OCI-LY1 (cell line): ENCODE data around the gene FNTB.

Experiments used
- H2AFZ ChIP-seq: fragments of 200-600 bp; sonication (generic), shearing (Covaris generic); 2 replicates; pipeline ENCODE4 v1.6.0; 2014; ENCODE audit warnings: antibody characterized with exemption, mild to moderate bottlenecking, low read length
- H3F3A ChIP-seq: fragments of 200-600 bp; sonication (generic), shearing (Covaris generic); 2 replicates; pipeline ENCODE4 v1.6.0; 2014; ENCODE audit warnings: mild to moderate bottlenecking, antibody characterized with exemption, low read length, moderate library complexity; ENCODE audit not compliant: insufficient read depth
- H3K27ac ChIP-seq: fragments of 200-600 bp; sonication (generic); 2 replicates; pipeline ENCODE4 v1.5.1; 2014; ENCODE audit warnings: low read length, mixed run types, mild to moderate bottlenecking, low read depth; ENCODE audit not compliant: poor library complexity, severe bottlenecking
- H3K27me3 ChIP-seq: fragments of 200-600 bp; sonication (generic); 2 replicates; pipeline ENCODE4 v1.6.0; 2014; ENCODE audit warnings: antibody characterized with exemption, mild to moderate bottlenecking, low read length, moderate library complexity; ENCODE audit not compliant: insufficient read depth
- H3K36me3 ChIP-seq: fragments of 200-600 bp; sonication (generic); 2 replicates; pipeline ENCODE4 v1.6.1; 2014; ENCODE audit warnings: mild to moderate bottlenecking, antibody characterized with exemption, low read length, moderate library complexity, mixed read lengths; ENCODE audit not compliant: insufficient read depth
- H3K4me1 ChIP-seq: fragments of 200-600 bp; sonication (generic); 2 replicates; pipeline ENCODE4 v1.5.1; 2014; ENCODE audit warnings: mild to moderate bottlenecking, low read length, moderate library complexity; ENCODE audit not compliant: insufficient read depth, severe bottlenecking
- H3K4me2 ChIP-seq: fragments of 200-600 bp; sonication (generic), shearing (Covaris generic); 2 replicates; pipeline ENCODE4 v1.6.1; 2014; ENCODE audit warnings: low read length
- H3K4me3 ChIP-seq: fragments of 200-600 bp; sonication (generic); 2 replicates; pipeline ENCODE4 v1.5.1; 2014; ENCODE audit warnings: low read length, low read depth, mild to moderate bottlenecking, mixed read lengths; ENCODE audit not compliant: poor library complexity, severe bottlenecking
- H3K79me2 ChIP-seq: fragments of 200-600 bp; shearing (Covaris generic); 2 replicates; pipeline ENCODE4 v1.6.1; 2016; ENCODE audit warnings: mixed run types, low read length, mixed read lengths; ENCODE audit not compliant: insufficient read depth
- H3K9ac ChIP-seq: fragments of 200-600 bp; sonication (generic), shearing (Covaris generic); 2 replicates; pipeline ENCODE4 v1.6.1; 2014; ENCODE audit warnings: mild to moderate bottlenecking, low read length, mixed read lengths
- H3K9me2 ChIP-seq: fragments of 200-600 bp; sonication (generic), shearing (Covaris generic); 2 replicates; pipeline ENCODE4 v1.6.1; 2014; ENCODE audit warnings: low read depth, mild to moderate bottlenecking, low read length, mixed read lengths
- H3K9me3 ChIP-seq: fragments of 200-600 bp; shearing (Covaris generic); 2 replicates; pipeline ENCODE4 v1.6.1; 2014; ENCODE audit warnings: low read length, mixed read lengths
- H4K20me1 ChIP-seq: fragments of 200-600 bp; sonication (generic), shearing (Covaris generic); 2 replicates; pipeline ENCODE4 v1.6.0; 2016; ENCODE audit warnings: mild to moderate bottlenecking, low read length; ENCODE audit not compliant: insufficient read depth
- EZH2 ChIP-seq: fragments of 200-600 bp; sonication (generic), shearing (Covaris generic); IDR thresholded peaks from 2 replicates; pipeline ENCODE4 v1.8.0; 2017; ENCODE audit warnings: borderline replicate concordance, mixed run types, mild to moderate bottlenecking, antibody characterized with exemption, low read length, moderate library complexity, mixed read lengths
- TF ChIP-seq, protein P1 (sequence below): fragments of 200-600 bp; sonication (generic), shearing (Covaris generic); IDR thresholded peaks from 2 replicates; pipeline ENCODE4 v1.5.1; 2017; ENCODE audit warnings: mild to moderate bottlenecking, antibody characterized with exemption, low read length, moderate library complexity, mixed read lengths

FNTB gene

DNA sequence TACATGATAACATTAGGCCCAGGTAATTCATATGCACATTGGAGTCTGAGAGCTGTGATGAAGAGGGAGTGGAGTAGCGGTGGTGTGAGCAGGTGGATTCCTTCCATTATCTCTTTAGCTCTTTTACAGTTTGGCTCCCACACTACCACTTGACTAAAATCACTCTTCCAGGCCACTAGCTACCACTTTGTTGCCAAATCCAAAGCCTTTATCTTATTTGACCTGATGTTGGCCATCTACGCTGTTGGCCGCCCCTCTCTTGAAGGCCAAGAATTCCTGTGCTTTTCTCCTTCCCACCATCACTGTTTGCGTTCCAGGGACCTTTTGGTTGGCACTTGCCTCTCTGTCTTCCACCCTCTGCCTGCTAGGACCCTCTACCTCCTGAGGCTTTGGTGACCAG lies 119.6 kb downstream of the FNTB start:
- Histone ChIP-seq H3F3A (no peaks in the 10 kb centered on the region), H4K20me1 (no peaks in the 10 kb centered on the region), H3K27me3 (no peaks in the 10 kb centered on the region), H2AFZ (no peak overlapping the region), H3K36me3 (no peaks in the 10 kb centered on the region), H3K4me1 (peaks cover 27% of the 10 kb centered on the region), H3K79me2 (peaks cover 4% of the 10 kb centered on the region), H3K9me2 (no peaks in the 10 kb centered on the region), H3K27ac (no peak overlapping the region), H3K9me3 (no peaks in the 10 kb centered on the region), H3K9ac (no peak overlapping the region), H3K4me3 (no peak overlapping the region), H3K4me2 (no peak overlapping the region)
- TF ChIP-seq, protein P1, sequence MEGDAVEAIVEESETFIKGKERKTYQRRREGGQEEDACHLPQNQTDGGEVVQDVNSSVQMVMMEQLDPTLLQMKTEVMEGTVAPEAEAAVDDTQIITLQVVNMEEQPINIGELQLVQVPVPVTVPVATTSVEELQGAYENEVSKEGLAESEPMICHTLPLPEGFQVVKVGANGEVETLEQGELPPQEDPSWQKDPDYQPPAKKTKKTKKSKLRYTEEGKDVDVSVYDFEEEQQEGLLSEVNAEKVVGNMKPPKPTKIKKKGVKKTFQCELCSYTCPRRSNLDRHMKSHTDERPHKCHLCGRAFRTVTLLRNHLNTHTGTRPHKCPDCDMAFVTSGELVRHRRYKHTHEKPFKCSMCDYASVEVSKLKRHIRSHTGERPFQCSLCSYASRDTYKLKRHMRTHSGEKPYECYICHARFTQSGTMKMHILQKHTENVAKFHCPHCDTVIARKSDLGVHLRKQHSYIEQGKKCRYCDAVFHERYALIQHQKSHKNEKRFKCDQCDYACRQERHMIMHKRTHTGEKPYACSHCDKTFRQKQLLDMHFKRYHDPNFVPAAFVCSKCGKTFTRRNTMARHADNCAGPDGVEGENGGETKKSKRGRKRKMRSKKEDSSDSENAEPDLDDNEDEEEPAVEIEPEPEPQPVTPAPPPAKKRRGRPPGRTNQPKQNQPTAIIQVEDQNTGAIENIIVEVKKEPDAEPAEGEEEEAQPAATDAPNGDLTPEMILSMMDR, result no peak
- no peak for TF ChIP-seq EZH2

GRCh38 chr14:65106736-65107135 lies 120.0 kb downstream of the FNTB start:
- Histone ChIP-seq H3K27ac (no peak overlapping the region), H2AFZ (no peak overlapping the region), H3K36me3 (no peaks in the 10 kb centered on the region), H3K79me2 (no peaks in the 10 kb centered on the region; the same call in 1 of the 2 replicates), H3K4me1 (peaks cover 27% of the 10 kb centered on the region), H3K9me3 (no peaks in the 10 kb centered on the region), H3K27me3 (no peaks in the 10 kb centered on the region), H3K9ac (no peak overlapping the region), H3K4me3 (no peak overlapping the region), H3K4me2 (no peak overlapping the region), H3K9me2 (no peaks in the 10 kb centered on the region), H3F3A (no peaks in the 10 kb centered on the region), H4K20me1 (no peaks in the 10 kb centered on the region)
- TF ChIP-seq EZH2, result no peak
- TF ChIP-seq, protein P1, result no peak

- Histone ChIP-seq H4K20me1 (no peaks in the 10 kb centered on the region), H3K4me2 (no peak overlapping the region), H3K79me2 (no peaks in the 10 kb centered on the region), H3K9me2 (no peaks in the 10 kb centered on the region), H3K36me3 (no peaks in the 10 kb centered on the region), H3K9ac (no peak overlapping the region), H3K27me3 (no peaks in the 10 kb centered on the region), H2AFZ (no peak overlapping the region), H3K27ac (no peak overlapping the region), H3K9me3 (no peaks in the 10 kb centered on the region), H3F3A (no peaks in the 10 kb centered on the region), H3K4me3 (no peak overlapping the region), H3K4me1 (peaks cover 27% of the 10 kb centered on the region)
- no peak for TF ChIP-seq EZH2
- TF ChIP-seq, protein P1, result no peak
Observed at GRCh38 chr14:65107200-65107599, 120.5 kb downstream of the FNTB start.
